ENCODE data around the gene MCAM. TPM values are rescaled to one million over a fixed set of nuclear protein-coding genes. Genes with fewer than 3 reads are reported as not detected.

The MCAM gene
- total RNA-seq, 2 experiments from 2014 or later: 0.69 to 1.3 TPM

- ChIA-PET CTCF (ENCODE audit: unreplicated experiment) (interaction anchor here (1.0 to 1.3 kb wide), 2 partner anchors 11 to 36 kb away, joined by 4 to 6 read pairs; no protein-coding TSS in a partner anchor), POLR2A (no interaction called here)
- BruUV-seq (replicated peaks): no TSS peak
- no peaks in the 10 kb centered on the region for H4K20me1 ChIP-seq (ENCODE audit: insufficient read depth, low read length)
- H3K4me1 ChIP-seq (ENCODE audit: insufficient read depth, low read length, poor library complexity, severe bottlenecking): peaks cover 41% of the 10 kb centered on the region
- H2AFZ ChIP-seq (ENCODE audit: low read length): no peak overlapping the region
- peaks cover 6% of the 10 kb centered on the region; the same call in 1 of the 2 replicates for H3K36me3 ChIP-seq (ENCODE audit: insufficient read depth, low read length)
- no peak overlapping the region for H3K4me3 ChIP-seq (ENCODE audit: low read depth, low read length, poor library complexity, severe bottlenecking)
- no peaks in the 10 kb centered on the region for H3K9me3 ChIP-seq (ENCODE audit: low read length)
- peaks cover 8% of the 10 kb centered on the region; the same call in 1 of the 2 replicates for H3K79me2 ChIP-seq (ENCODE audit: insufficient read depth, low read depth, low read length)
- no peak overlapping the region for H3K4me2 ChIP-seq (ENCODE audit: low read length)
- peak; percentile 35 for DNase-seq (ENCODE audit: low spot score)
- H3K9me2 ChIP-seq (ENCODE audit: insufficient read depth, low read length): no peaks in the 10 kb centered on the region
- TF ChIP-seq CTCF (conservative IDR thresholded peaks at IDR 0.05; ENCODE audit: low read length) (peak; percentile 80), EZH2phosphoT487 (IDR thresholded peaks at IDR 0.05; ENCODE audit: borderline replicate concordance, low read depth, low read length) (no peak)
- no peak overlapping the region for H3K27ac ChIP-seq (ENCODE audit: low read depth, low read length, poor library complexity, severe bottlenecking)
- intact Hi-C loops (cut with micrococcal nuclease; ENCODE audit: unreplicated experiment): loop anchor here (5.0 kb wide), 1 partner anchor 133 kb away; no protein-coding TSS in a partner anchor
Observed at GRCh38 chr11:119339589-119340334, 22.8 kb upstream of the MCAM start.

GRCh38 chr11:119338965-119339588 is 22.1 kb upstream of the MCAM start:
- Histone ChIP-seq H4K20me1 (ENCODE audit: insufficient read depth, low read length) (no peaks in the 10 kb centered on the region), H3K4me1 (ENCODE audit: insufficient read depth, low read length, poor library complexity, severe bottlenecking) (peaks cover 42% of the 10 kb centered on the region), H3K27ac (ENCODE audit: low read depth, low read length, poor library complexity, severe bottlenecking) (no peak overlapping the region), H3K9me3 (ENCODE audit: low read length) (no peaks in the 10 kb centered on the region), H3K9me2 (ENCODE audit: insufficient read depth, low read length) (no peaks in the 10 kb centered on the region), H3K4me2 (ENCODE audit: low read length) (no peak overlapping the region; the same call in 1 of the 2 replicates), H3K79me2 (ENCODE audit: insufficient read depth, low read depth, low read length) (peaks cover 10% of the 10 kb centered on the region; the same call in 1 of the 2 replicates), H3K36me3 (ENCODE audit: insufficient read depth, low read length) (peaks cover 6% of the 10 kb centered on the region; the same call in 1 of the 2 replicates), H2AFZ (ENCODE audit: low read length) (no peak overlapping the region), H3K4me3 (ENCODE audit: low read depth, low read length, poor library complexity, severe bottlenecking) (no peak overlapping the region)
- CTCF ChIA-PET (ENCODE audit: unreplicated experiment): interaction anchor here (0.7 to 2.0 kb wide), 5 partner anchors 11 to 35 kb away, joined by 3 to 16 read pairs (median 4); no protein-coding TSS in a partner anchor
- no TSS peak for BruUV-seq (replicated peaks)
- TF ChIP-seq EZH2phosphoT487 (IDR thresholded peaks at IDR 0.05; ENCODE audit: borderline replicate concordance, low read depth, low read length) (no peak), CTCF (conservative IDR thresholded peaks at IDR 0.05; ENCODE audit: low read length) (no peak)
- intact Hi-C loops (cut with micrococcal nuclease; ENCODE audit: unreplicated experiment): loop anchor here (1.0 to 5.0 kb wide), 2 partner anchors 35 to 133 kb away; no protein-coding TSS in a partner anchor
- no peak for DNase-seq (ENCODE audit: low spot score)
- POLR2A ChIA-PET: interaction anchor here (1.1 kb wide), 1 partner anchor 37 kb away, joined by 4 read pairs; no protein-coding TSS in a partner anchor

Measured in OCI-LY7 (cell line).